Spleen (tissue), 11 donors: Measurements from ENCODE around the gene SF3A1. TPM values are rescaled to one million over a fixed set of nuclear protein-coding genes. Genes with fewer than 3 reads are reported as not detected.

ENCODE experiments used
- DNase-seq: peaks from one replicate; pipeline ENCODE4 v3.0.0-alpha.2; 2020
- H3K27ac ChIP-seq, 8 donors: fragments of 200-600 bp; sonication (generic) in 7 of 8; 1 replicate in 4 of 8; 2 replicates in 4 of 8; pipeline versions ENCODE4 v1.5.0 to v1.8.0; 2016 to 2021; ENCODE audit warnings: inconsistent platforms in 4 of 8, mild to moderate bottlenecking in 4 of 8, moderate library complexity in 1 of 8
- H3K27me3 ChIP-seq, 7 donors: fragments of 200-600 bp; sonication (generic) in 6 of 7; replicated peaks in 1 of 7; 1 replicate in 4 of 7; 2 replicates in 3 of 7; pipeline versions ENCODE4 v1.5.0 to v1.8.0; 2016 to 2021; ENCODE audit warnings: inconsistent platforms in 3 of 7, mild to moderate bottlenecking in 1 of 7
- H3K36me3 ChIP-seq, 6 donors: fragments of 200-600 bp; sonication (generic) in 5 of 6; 1 replicate in 4 of 6; 2 replicates in 2 of 6; pipeline versions ENCODE4 v1.5.0 to v1.8.0; 2016 to 2021; ENCODE audit warnings: inconsistent platforms in 2 of 6
- H3K4me1 ChIP-seq, 6 donors: fragments of 200-600 bp; sonication (generic) in 5 of 6; 1 replicate in 3 of 6; 2 replicates in 3 of 6; pipeline versions ENCODE4 v1.5.0 to v1.8.0; 2016 to 2021; ENCODE audit warnings: inconsistent platforms in 3 of 6
- H3K4me3 ChIP-seq, 8 donors: fragments of 200-600 bp; sonication (generic) in 7 of 8; 1 replicate in 4 of 8; 2 replicates in 4 of 8; pipeline versions ENCODE4 v1.5.0 to v1.8.0; 2016 to 2021; ENCODE audit warnings: inconsistent platforms in 4 of 8, mild to moderate bottlenecking in 4 of 8, moderate library complexity in 2 of 8
- H3K9me3 ChIP-seq, 8 donors: fragments of 200-600 bp; sonication (generic) in 7 of 8; 1 replicate in 4 of 8; 2 replicates in 4 of 8; pipeline versions ENCODE4 v1.5.0 to v1.8.0; 2016 to 2021; ENCODE audit warnings: inconsistent platforms in 4 of 8
- POLR2A ChIP-seq, 3 donors: fragments of 450-650 bp; IDR thresholded peaks; one replicate each; pipeline ENCODE4 v1.5.1; 2017; ENCODE audit warnings: antibody characterized with exemption in 3 of 3, mild to moderate bottlenecking in 1 of 3
- POLR2AphosphoS5 ChIP-seq, 3 donors: sonication (generic); formaldehyde crosslinking; IDR thresholded peaks; one replicate each; pipeline ENCODE4 v1.5.1; 2017; ENCODE audit warnings: antibody characterized with exemption in 3 of 3
- WGBS, 5 donors: extraction: QIAGEN DNeasy Blood & Tissue Kit in 3 of 5; methylation state at CpG; one replicate each; pipeline versions ENCODE4 v1.1.5 to v1.1.7; 2013 to 2018; 5-methylcytosine and 5-hydroxymethylcytosine counted together
- intact Hi-C: fragments of 100-400 bp; cut with DNase I; formaldehyde crosslinking; loops from one replicate; pipeline ENCODE4 v1.15.0; 2023; ENCODE audit warnings: low total_unique reads
- polyA plus RNA-seq, 3 donors: library from polyadenylated mRNA; stranded (reverse); fragments of 200-250 nt; gene quantifications; one replicate each; pipeline ENCODE4 v1.2.1, GENCODE V29; 2013
- total RNA-seq, 7 donors: library from RNA; depleted of rRNA in 3 of 7; stranded (reverse); fragments of >200 nt in 3 of 7; fragmentation: NEBNext Ultra II Directional in 4 of 7; extraction: Animal tissue kit (Norgen Biotek cat#: 25700) in 4 of 7; gene quantifications; one replicate each; pipeline versions ENCODE4 v1.1.0 to v1.2.1, GENCODE V29; 2016 to 2021
- TF ChIP-seq, protein P1 (sequence below), 11 experiments: fragments of 200-600 bp in 7 of 11; fragments of 450-650 bp in 4 of 11; sonication (generic) in 4 of 11; IDR thresholded peaks in 8 of 11; conservative IDR thresholded peaks in 3 of 11; 1 replicate in 7 of 11; 2 replicates in 4 of 11; pipeline versions ENCODE4 v1.4.0 to v1.8.0; 2016 to 2021; ENCODE audit warnings: antibody characterized with exemption in 11 of 11, inconsistent platforms in 4 of 11, mild to moderate bottlenecking in 1 of 11
- donor health status: healthy with polysubstance abuse.
- donor health status: DM: no; HTN: no; CAD: no; lungs with moderate emphysema.
- donor health status: DM: no; HTN: no; CAD: no.
- donor health status: Bipolar disorder and iron deficiency.
- donor health status: healthy.
- donor health status: DM: no; HTN: no; CAD: no.
- donor health status: DM: yes; HTN: yes; CAD: no.

SF3A1 gene
- total and polyA plus RNA-seq, 10 donors: 14.9 to 223 (median 175) TPM

DNA sequence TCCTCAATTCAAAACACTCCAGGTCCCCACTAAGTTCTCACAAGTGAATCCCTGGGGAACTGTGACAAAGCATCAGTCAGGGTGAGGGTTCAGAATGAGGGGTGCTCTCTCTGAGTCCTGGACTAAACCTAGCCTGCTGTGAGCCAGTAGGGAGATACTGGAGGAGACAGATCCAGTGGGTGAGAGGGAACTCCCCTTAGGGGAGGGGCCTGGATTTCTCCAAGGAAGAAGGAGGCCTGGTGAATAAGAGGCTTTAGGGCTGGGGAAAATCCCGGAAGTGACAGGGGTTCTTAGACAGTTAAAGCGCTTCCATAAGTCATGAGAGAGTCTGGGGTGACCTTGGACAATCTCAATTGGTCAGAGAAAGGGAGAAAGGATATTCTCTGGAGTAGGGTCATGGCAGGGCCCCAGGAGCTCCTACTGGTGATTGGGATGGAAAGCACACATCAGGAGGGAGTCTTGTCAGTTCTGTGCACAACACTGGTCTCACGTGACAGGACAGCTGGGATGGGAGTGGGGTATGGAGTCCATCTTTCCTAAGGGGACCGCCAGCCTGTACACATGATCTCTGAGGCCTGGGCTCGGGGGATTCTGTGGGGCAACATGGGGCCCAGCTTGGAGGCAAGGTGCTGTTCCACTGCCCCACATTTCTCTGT is 31.5 kb downstream of the SF3A1 start:
- Histone ChIP-seq H3K27me3 (no peaks in the 10 kb centered on the region), H3K4me3 (peak overlapping the region; percentile 89 to 100 (median 96)), H3K9me3 (no peaks in the 10 kb centered on the region), H3K27ac (peak overlapping the region; percentile 28 to 94 (median 90)), H3K36me3 (peaks cover 0 to 46% (median 0%) of the 10 kb centered on the region in 6 donors), H3K4me1 (peaks cover 48 to 74% (median 63%) of the 10 kb centered on the region in 6 donors)
- DNase-seq: no peak
- WGBS, 5 donors: 55 to 73% (median 60%) methylated on average over 5 of the region's 5 CpGs
- TF ChIP-seq POLR2AphosphoS5 (IDR thresholded peaks at IDR 0.05) (no peak), POLR2A (IDR thresholded peaks at IDR 0.05) (no peak)
- TF ChIP-seq, protein P1, sequence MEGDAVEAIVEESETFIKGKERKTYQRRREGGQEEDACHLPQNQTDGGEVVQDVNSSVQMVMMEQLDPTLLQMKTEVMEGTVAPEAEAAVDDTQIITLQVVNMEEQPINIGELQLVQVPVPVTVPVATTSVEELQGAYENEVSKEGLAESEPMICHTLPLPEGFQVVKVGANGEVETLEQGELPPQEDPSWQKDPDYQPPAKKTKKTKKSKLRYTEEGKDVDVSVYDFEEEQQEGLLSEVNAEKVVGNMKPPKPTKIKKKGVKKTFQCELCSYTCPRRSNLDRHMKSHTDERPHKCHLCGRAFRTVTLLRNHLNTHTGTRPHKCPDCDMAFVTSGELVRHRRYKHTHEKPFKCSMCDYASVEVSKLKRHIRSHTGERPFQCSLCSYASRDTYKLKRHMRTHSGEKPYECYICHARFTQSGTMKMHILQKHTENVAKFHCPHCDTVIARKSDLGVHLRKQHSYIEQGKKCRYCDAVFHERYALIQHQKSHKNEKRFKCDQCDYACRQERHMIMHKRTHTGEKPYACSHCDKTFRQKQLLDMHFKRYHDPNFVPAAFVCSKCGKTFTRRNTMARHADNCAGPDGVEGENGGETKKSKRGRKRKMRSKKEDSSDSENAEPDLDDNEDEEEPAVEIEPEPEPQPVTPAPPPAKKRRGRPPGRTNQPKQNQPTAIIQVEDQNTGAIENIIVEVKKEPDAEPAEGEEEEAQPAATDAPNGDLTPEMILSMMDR (IDR thresholded peaks at IDR 0.05 in 8 of 11, conservative IDR thresholded peaks at IDR 0.05 in 3 of 11): no peak
- intact Hi-C loops: no loop called here

DNA sequence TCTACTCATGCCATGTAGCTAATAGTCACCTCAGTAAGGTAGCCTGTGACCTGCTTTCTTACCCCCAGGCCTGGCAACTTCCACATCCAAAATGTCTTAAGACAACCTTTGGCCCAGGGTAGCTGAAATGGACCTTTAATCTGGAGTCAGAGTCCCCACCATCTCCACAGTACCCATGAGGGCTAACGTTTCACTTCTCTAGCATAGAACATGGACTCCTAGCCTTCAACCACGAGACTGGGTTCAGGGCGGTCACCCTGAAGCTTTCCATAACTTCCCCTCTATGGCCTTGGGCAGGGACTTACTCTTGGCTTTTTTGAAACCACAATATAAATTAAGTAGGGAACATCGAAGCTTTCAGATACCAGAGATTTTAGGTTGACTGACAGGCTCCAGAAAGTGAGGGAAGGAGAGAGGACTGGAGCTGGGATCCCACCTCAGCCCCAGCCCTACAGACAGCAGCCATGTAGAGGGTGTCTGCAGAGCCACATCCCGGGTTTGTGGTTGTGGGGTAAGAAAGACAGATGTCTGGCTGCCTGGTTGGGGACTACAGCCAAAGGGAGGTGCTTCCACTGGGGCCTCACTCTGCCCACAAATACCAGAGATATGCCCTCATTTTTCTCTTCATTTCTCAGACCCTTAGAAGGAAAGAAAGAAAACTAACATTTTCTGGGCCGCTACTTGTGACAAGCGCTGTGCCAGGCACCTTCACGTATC is 32.5 kb downstream of the SF3A1 start:
- DNase-seq: no peak
- TF ChIP-seq, protein P1 (IDR thresholded peaks at IDR 0.05 in 8 of 11, conservative IDR thresholded peaks at IDR 0.05 in 3 of 11): no peak
- peak in 2 of 3 donors; percentile 23 to 25 for TF ChIP-seq POLR2AphosphoS5 (IDR thresholded peaks at IDR 0.05)
- H3K36me3 ChIP-seq: peaks cover 0 to 46% (median 0%) of the 10 kb centered on the region in 6 donors
- intact Hi-C loops: no loop called here
- H3K4me3 ChIP-seq: peak overlapping the region in 6 of 8 donors; percentile 9 to 100 (median 94)
- H3K27me3 ChIP-seq: no peaks in the 10 kb centered on the region
- H3K4me1 ChIP-seq: peaks cover 54 to 85% (median 74%) of the 10 kb centered on the region in 6 donors
- WGBS, 5 donors: 31 to 42% (median 35%) methylated on average over 8 of the region's 8 CpGs
- H3K9me3 ChIP-seq: no peaks in the 10 kb centered on the region
- H3K27ac ChIP-seq: peak overlapping the region; percentile 28 to 94 (median 90)

DNA sequence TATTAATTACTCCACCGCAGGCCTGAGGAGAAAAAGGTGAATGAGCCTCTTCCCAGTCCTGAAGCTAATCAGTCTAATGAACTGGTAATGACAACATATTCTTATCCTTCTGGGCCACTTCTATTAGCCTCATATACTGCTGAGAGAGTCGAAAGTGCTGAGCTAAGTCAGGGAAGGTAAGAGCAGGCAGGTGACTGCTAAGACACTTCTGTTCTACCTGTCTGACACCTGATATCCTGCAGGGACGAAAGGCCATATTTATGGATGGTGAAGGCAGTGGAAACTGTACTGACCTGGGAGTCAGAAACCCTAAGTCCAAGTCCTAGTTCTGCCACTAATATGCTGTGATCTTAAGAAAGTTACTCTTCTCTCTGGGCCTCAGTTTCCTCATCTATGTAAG is 33.4 kb downstream of the SF3A1 start:
- no peaks in the 10 kb centered on the region for H3K9me3 ChIP-seq
- TF ChIP-seq POLR2AphosphoS5 (IDR thresholded peaks at IDR 0.05): no peak
- TF ChIP-seq, protein P1 (IDR thresholded peaks at IDR 0.05 in 8 of 11, conservative IDR thresholded peaks at IDR 0.05 in 3 of 11): no peak
- peak overlapping the region in 4 of 8 donors; percentile 89 to 94 (median 93) for H3K27ac ChIP-seq
- peaks cover 60 to 94% (median 83%) of the 10 kb centered on the region in 6 donors for H3K4me1 ChIP-seq
- no peaks in the 10 kb centered on the region for H3K27me3 ChIP-seq
- no peak overlapping the region for H3K4me3 ChIP-seq
- H3K36me3 ChIP-seq: peaks cover 0 to 42% (median 0%) of the 10 kb centered on the region in 6 donors
- no peak for DNase-seq
- WGBS, 5 donors: 95 to 98% (median 96%) methylated on average over 3 of the region's 3 CpGs
- intact Hi-C loops: no loop called here

- no peaks in the 10 kb centered on the region for H3K27me3 ChIP-seq
- H3K4me3 ChIP-seq: no peak overlapping the region
- H3K36me3 ChIP-seq: peaks cover 0 to 57% (median 0%) of the 10 kb centered on the region in 6 donors
- no peak for DNase-seq
- peak overlapping the region in 7 of 8 donors; percentile 16 to 91 (median 82) for H3K27ac ChIP-seq
- H3K9me3 ChIP-seq: no peaks in the 10 kb centered on the region
- intact Hi-C loops: no loop called here
- 70 to 86% (median 71%) methylated on average over 2 of the region's 2 CpGs for WGBS, 5 donors
- TF ChIP-seq, protein P1 (IDR thresholded peaks at IDR 0.05 in 8 of 11, conservative IDR thresholded peaks at IDR 0.05 in 3 of 11): no peak
- no peak for TF ChIP-seq POLR2AphosphoS5 (IDR thresholded peaks at IDR 0.05)
- TF ChIP-seq POLR2A (IDR thresholded peaks at IDR 0.05): no peak
- peaks cover 69 to 99% (median 93%) of the 10 kb centered on the region in 6 donors for H3K4me1 ChIP-seq
Observed at GRCh38 chr22:30321461-30321860, 35.2 kb downstream of the SF3A1 start.
